ENCODE data around the gene ARHGEF39.

Gene ARHGEF39

GRCh38 chr9:35682051-35682450 lies 17.1 kb upstream of the ARHGEF39 start:
- Histone ChIP-seq H3K9me3 (ENCODE audit: insufficient read depth, low read depth, low read length) (no peaks in the 10 kb centered on the region), H3K27me3 (ENCODE audit: insufficient read depth, low read length) (no peaks in the 10 kb centered on the region), H3K4me1 (ENCODE audit: insufficient read depth, low read length) (no peaks in the 10 kb centered on the region), H3K9ac (ENCODE audit: low read depth, low read length) (no peak overlapping the region), H3K4me3 (ENCODE audit: low read length) (no peak overlapping the region), H3K27ac (ENCODE audit: low read length) (no peak overlapping the region), H3K36me3 (ENCODE audit: insufficient read depth, low read depth, low read length) (peaks cover 57% of the 10 kb centered on the region)

DNA sequence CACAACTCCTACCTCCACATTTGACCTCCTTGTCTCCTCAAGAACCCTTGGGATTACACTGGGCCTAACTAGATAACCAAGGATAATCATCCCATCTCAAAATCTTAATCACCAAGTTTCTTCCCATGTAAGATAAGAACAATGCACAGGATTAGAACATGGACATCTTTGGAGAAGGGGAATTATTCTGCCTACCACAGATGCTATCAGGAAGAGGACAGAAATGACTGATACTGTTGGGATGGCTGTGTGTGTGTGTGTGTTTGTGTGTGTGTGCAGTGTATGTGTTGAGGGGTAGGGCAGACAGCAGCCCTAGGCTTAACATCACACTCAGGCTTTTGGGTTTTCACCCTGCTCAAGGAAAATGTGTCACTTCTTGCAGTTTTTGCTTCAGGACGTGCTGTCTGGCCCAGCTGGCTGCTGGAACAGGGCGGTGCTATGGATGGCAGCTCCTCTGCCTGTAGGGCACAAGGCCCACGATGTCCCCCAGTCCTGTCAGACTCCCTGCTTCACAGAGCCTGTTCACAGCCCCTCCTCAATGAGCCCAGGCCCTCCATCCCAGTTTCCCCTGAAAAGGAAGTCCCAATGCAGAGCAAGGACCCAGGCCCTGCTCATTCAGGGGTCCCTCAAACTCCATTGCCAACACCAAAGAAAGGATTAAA lies 16.5 kb upstream of the ARHGEF39 start:
- H3K27me3 ChIP-seq (ENCODE audit: insufficient read depth, low read length), result peaks cover 2% of the 10 kb centered on the region; the same call in 1 of the 2 replicates
- H3K36me3 ChIP-seq (ENCODE audit: insufficient read depth, low read depth, low read length), result peaks cover 52% of the 10 kb centered on the region
- no peaks in the 10 kb centered on the region for H3K9me3 ChIP-seq (ENCODE audit: insufficient read depth, low read depth, low read length)
- H3K4me3 ChIP-seq (ENCODE audit: low read length), result no peak overlapping the region
- H3K4me1 ChIP-seq (ENCODE audit: insufficient read depth, low read length), result peaks cover under 1% of the 10 kb centered on the region; the same call in 1 of the 2 replicates
- no peak overlapping the region for H3K27ac ChIP-seq (ENCODE audit: low read length)
- H3K9ac ChIP-seq (ENCODE audit: low read depth, low read length), result no peak overlapping the region

DNA sequence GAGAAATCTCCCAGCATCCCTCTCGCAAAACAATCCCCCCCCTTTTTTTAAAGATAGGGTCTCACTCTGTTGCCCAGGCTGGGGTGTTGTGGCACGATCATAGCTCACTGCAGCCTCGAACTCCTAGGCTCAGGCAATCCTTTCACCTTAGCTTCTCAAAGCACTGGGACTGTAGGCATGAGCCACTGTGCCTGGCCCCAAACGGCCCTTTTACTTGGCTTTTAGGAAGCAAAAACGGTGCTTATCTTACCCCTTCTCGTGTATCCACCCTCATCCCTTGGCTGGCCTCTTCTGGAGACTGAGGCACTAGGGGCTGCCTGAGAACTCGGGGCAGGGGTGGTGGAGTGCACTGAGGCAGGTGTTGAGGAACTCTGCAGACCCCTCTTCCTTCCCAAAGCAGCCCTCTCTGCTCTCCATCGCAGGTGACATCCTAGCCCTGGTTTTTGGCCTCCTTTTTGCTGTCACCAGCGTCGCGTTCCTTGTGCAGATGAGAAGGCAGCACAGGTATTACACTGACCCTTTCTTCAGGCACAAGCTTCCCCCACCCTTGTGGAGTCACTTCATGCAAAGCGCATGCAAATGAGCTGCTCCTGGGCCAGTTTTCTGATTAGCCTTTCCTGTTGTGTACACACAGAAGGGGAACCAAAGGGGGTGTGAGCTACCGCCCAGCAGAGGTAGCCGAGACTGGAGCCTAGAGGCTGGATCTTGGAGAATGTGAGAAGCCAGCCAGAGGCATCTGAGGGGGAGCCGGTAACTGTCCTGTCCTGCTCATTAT lies 15.5 kb upstream of the ARHGEF39 start:
- peaks cover 6% of the 10 kb centered on the region; the same call in 1 of the 2 replicates for H3K4me1 ChIP-seq (ENCODE audit: insufficient read depth, low read length)
- H3K36me3 ChIP-seq (ENCODE audit: insufficient read depth, low read depth, low read length), result peaks cover 42% of the 10 kb centered on the region
- no peak overlapping the region for H3K27ac ChIP-seq (ENCODE audit: low read length)
- H3K4me3 ChIP-seq (ENCODE audit: low read length), result no peak overlapping the region
- no peak overlapping the region for H3K9ac ChIP-seq (ENCODE audit: low read depth, low read length)
- H3K9me3 ChIP-seq (ENCODE audit: insufficient read depth, low read depth, low read length), result no peaks in the 10 kb centered on the region
- peaks cover 7% of the 10 kb centered on the region for H3K27me3 ChIP-seq (ENCODE audit: insufficient read depth, low read length)

GRCh38 chr9:35679766-35680330 lies 14.9 kb upstream of the ARHGEF39 start:
- Histone ChIP-seq H3K27ac (ENCODE audit: low read length) (no peak overlapping the region), H3K27me3 (ENCODE audit: insufficient read depth, low read length) (peaks cover 7% of the 10 kb centered on the region), H3K9me3 (ENCODE audit: insufficient read depth, low read depth, low read length) (no peaks in the 10 kb centered on the region), H3K4me1 (ENCODE audit: insufficient read depth, low read length) (peaks cover 6% of the 10 kb centered on the region; the same call in 1 of the 2 replicates), H3K36me3 (ENCODE audit: insufficient read depth, low read depth, low read length) (peaks cover 35% of the 10 kb centered on the region), H3K4me3 (ENCODE audit: low read length) (no peak overlapping the region), H3K9ac (ENCODE audit: low read depth, low read length) (no peak overlapping the region)

DNA sequence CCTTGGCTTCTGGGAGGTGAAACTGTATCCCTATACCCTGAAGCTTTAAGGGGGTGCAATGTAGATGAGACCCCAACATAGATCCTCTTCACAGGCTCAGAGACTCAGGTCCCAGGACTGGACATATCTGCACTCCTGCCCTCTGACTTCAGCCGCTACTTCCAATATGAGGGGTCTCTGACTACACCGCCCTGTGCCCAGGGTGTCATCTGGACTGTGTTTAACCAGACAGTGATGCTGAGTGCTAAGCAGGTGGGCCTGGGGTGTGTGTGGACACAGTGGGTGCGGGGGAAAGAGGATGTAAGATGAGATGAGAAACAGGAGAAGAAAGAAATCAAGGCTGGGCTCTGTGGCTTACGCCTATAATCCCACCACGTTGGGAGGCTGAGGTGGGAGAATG lies 14.1 kb upstream of the ARHGEF39 start:
- Histone ChIP-seq H3K36me3 (ENCODE audit: insufficient read depth, low read depth, low read length) (peaks cover 28% of the 10 kb centered on the region), H3K4me3 (ENCODE audit: low read length) (no peak overlapping the region), H3K9ac (ENCODE audit: low read depth, low read length) (no peak overlapping the region), H3K9me3 (ENCODE audit: insufficient read depth, low read depth, low read length) (no peaks in the 10 kb centered on the region), H3K27ac (ENCODE audit: low read length) (no peak overlapping the region), H3K4me1 (ENCODE audit: insufficient read depth, low read length) (peaks cover 6% of the 10 kb centered on the region; the same call in 1 of the 2 replicates), H3K27me3 (ENCODE audit: insufficient read depth, low read length) (peaks cover 15% of the 10 kb centered on the region)

DNA sequence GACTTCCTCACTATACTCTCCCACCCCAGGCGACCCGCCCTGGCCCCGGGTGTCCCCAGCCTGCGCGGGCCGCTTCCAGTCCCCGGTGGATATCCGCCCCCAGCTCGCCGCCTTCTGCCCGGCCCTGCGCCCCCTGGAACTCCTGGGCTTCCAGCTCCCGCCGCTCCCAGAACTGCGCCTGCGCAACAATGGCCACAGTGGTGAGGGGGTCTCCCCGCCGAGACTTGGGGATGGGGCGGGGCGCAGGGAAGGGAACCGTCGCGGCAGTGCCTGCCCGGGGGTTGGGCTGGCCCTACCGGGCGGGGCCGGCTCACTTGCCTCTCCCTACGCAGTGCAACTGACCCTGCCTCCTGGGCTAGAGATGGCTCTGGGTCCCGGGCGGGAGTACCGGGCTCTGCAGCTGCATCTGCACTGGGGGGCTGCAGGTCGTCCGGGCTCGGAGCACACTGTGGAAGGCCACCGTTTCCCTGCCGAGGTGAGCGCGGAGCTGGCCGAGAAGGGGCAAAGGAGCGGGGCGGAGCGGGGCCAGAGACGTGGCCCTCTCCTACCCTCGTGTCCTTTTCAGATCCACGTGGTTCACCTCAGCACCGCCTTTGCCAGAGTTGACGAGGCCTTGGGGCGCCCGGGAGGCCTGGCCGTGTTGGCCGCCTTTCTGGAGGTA lies 10.9 kb upstream of the ARHGEF39 start:
- H3K36me3 ChIP-seq (ENCODE audit: insufficient read depth, low read depth, low read length), result no peaks in the 10 kb centered on the region
- H3K27ac ChIP-seq (ENCODE audit: low read length), result no peak overlapping the region
- H3K27me3 ChIP-seq (ENCODE audit: insufficient read depth, low read length), result peaks cover 18% of the 10 kb centered on the region
- H3K4me3 ChIP-seq (ENCODE audit: low read length), result peak overlapping the region; percentile 86
- H3K9ac ChIP-seq (ENCODE audit: low read depth, low read length), result peak overlapping the region; percentile 79; the same call in 1 of the 2 replicates
- peaks cover 6% of the 10 kb centered on the region; the same call in 1 of the 2 replicates for H3K4me1 ChIP-seq (ENCODE audit: insufficient read depth, low read length)
- no peaks in the 10 kb centered on the region for H3K9me3 ChIP-seq (ENCODE audit: insufficient read depth, low read depth, low read length)

- Histone ChIP-seq H3K9me3 (ENCODE audit: insufficient read depth, low read depth, low read length) (no peaks in the 10 kb centered on the region), H3K4me1 (ENCODE audit: insufficient read depth, low read length) (peaks cover 6% of the 10 kb centered on the region; the same call in 1 of the 2 replicates), H3K9ac (ENCODE audit: low read depth, low read length) (peak overlapping the region; percentile 79; the same call in 1 of the 2 replicates), H3K4me3 (ENCODE audit: low read length) (peak overlapping the region; percentile 86), H3K36me3 (ENCODE audit: insufficient read depth, low read depth, low read length) (no peaks in the 10 kb centered on the region), H3K27me3 (ENCODE audit: insufficient read depth, low read length) (peaks cover 18% of the 10 kb centered on the region), H3K27ac (ENCODE audit: low read length) (no peak overlapping the region)
Observed at GRCh38 chr9:35675204-35675603, 10.2 kb upstream of the ARHGEF39 start.

- Histone ChIP-seq H3K27me3 (ENCODE audit: insufficient read depth, low read length) (peaks cover 18% of the 10 kb centered on the region), H3K4me1 (ENCODE audit: insufficient read depth, low read length) (peaks cover 6% of the 10 kb centered on the region; the same call in 1 of the 2 replicates), H3K27ac (ENCODE audit: low read length) (no peak overlapping the region), H3K9ac (ENCODE audit: low read depth, low read length) (no peak overlapping the region), H3K36me3 (ENCODE audit: insufficient read depth, low read depth, low read length) (no peaks in the 10 kb centered on the region), H3K9me3 (ENCODE audit: insufficient read depth, low read depth, low read length) (no peaks in the 10 kb centered on the region), H3K4me3 (ENCODE audit: low read length) (no peak overlapping the region)
Observed at GRCh38 chr9:35674025-35674361, 9.0 kb upstream of the ARHGEF39 start.

GRCh38 chr9:35673132-35674024 lies 8.4 kb upstream of the ARHGEF39 start, which contains the start of gene CA9:
TSS of gene CA9 (plus strand) at chr9:35673928. CDS start at chr9:35673960, 32 bp downstream.
- Histone ChIP-seq H3K4me3 (ENCODE audit: low read length) (no peak within 1 kb of the TSS), H3K4me1 (ENCODE audit: insufficient read depth, low read length) (peaks cover 6% of the 10 kb centered on the region; the same call in 1 of the 2 replicates), H3K27me3 (ENCODE audit: insufficient read depth, low read length) (peaks cover 18% of the 10 kb centered on the region), H3K36me3 (ENCODE audit: insufficient read depth, low read depth, low read length) (no peaks in the 10 kb centered on the region), H3K9me3 (ENCODE audit: insufficient read depth, low read depth, low read length) (no peaks in the 10 kb centered on the region), H3K9ac (ENCODE audit: low read depth, low read length) (no peak within 1 kb of the TSS), H3K27ac (ENCODE audit: low read length) (no peak within 1 kb of the TSS)

DNA sequence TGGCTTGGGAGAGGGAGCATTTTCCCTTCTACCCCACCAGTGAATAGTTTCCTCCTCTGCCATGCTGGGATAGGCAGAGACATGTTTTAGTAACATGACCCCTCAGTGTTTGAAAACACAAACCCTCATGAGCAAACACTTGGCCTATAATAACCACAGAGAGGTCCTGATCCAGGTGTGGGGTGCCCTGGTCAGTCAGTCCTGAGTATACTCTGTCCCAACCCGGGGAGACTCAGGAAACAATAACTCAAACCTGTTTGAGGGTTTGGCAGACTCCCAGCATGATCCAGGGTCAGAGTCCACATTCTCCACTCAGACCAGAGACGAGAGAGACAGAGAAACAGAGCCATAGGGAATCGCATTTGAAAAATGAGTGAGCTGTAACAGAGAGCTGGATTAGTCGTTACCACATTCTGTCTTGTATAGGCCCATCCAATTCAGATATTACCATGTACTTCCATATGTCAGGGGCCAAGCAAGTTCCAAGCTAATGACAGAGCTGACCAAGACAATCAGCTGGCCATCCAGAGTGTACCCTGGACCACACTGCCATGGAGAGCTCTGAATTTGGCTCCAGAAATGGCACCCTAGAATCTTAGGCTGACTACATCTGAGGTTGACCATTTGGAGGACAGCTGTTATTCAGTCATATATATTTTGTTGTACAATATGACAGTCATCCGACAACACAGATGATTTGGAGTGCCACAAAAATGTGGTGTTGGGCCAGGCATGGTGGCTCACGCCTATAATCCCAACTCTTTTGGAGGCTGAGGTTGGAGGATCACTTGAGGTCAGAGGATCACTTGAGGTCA lies 4.5 kb upstream of the ARHGEF39 start:
- Histone ChIP-seq H3K27ac (ENCODE audit: low read length) (no peak overlapping the region), H3K27me3 (ENCODE audit: insufficient read depth, low read length) (peaks cover 8% of the 10 kb centered on the region), H3K4me1 (ENCODE audit: insufficient read depth, low read length) (peaks cover 2% of the 10 kb centered on the region; the same call in 1 of the 2 replicates), H3K36me3 (ENCODE audit: insufficient read depth, low read depth, low read length) (no peaks in the 10 kb centered on the region), H3K9me3 (ENCODE audit: insufficient read depth, low read depth, low read length) (no peaks in the 10 kb centered on the region), H3K9ac (ENCODE audit: low read depth, low read length) (no peak overlapping the region), H3K4me3 (ENCODE audit: low read length) (no peak overlapping the region)

All from iPS-20b (cell line).